WERI-Rb-1 (cell line): Measurements from ENCODE around the gene GATAD2B.

ENCODE experiments used
- DNase-seq: peaks from one replicate; pipeline ENCODE4 v3.0.0-alpha.2; 2020
- H3K27ac ChIP-seq: fragments of 250-450 bp; sonication (Bioruptor Pico); 2 replicates; pipeline ENCODE4 v1.5.1; 2020; ENCODE audit warnings: mild to moderate bottlenecking, moderate library complexity
- H3K27me3 ChIP-seq: fragments of 250-450 bp; sonication (Bioruptor Pico); 2 replicates; pipeline ENCODE4 v1.5.1; 2021; ENCODE audit warnings: mild to moderate bottlenecking, low read depth, moderate library complexity; ENCODE audit not compliant: insufficient read depth, severe bottlenecking
- H3K36me3 ChIP-seq: fragments of 250-450 bp; sonication (Bioruptor Pico); 2 replicates; pipeline ENCODE4 v1.5.1; 2020; ENCODE audit warnings: mild to moderate bottlenecking, moderate library complexity
- H3K4me3 ChIP-seq: 2 replicates; pipeline ENCODE4 v1.5.1; 2011; ENCODE audit warnings: low read depth, mild to moderate bottlenecking, control low read depth, low read length
- H3K9me3 ChIP-seq: fragments of 250-450 bp; sonication (Bioruptor Pico); 2 replicates; pipeline ENCODE4 v1.5.1; 2021; ENCODE audit warnings: mild to moderate bottlenecking, moderate library complexity; ENCODE audit not compliant: severe bottlenecking
- TF ChIP-seq, protein P1 (sequence below): IDR thresholded peaks from 2 replicates; pipeline ENCODE4 v1.5.1; 2011; ENCODE audit warnings: low read depth, mild to moderate bottlenecking, control low read depth, inconsistent platforms, low read length

The GATAD2B gene

DNA sequence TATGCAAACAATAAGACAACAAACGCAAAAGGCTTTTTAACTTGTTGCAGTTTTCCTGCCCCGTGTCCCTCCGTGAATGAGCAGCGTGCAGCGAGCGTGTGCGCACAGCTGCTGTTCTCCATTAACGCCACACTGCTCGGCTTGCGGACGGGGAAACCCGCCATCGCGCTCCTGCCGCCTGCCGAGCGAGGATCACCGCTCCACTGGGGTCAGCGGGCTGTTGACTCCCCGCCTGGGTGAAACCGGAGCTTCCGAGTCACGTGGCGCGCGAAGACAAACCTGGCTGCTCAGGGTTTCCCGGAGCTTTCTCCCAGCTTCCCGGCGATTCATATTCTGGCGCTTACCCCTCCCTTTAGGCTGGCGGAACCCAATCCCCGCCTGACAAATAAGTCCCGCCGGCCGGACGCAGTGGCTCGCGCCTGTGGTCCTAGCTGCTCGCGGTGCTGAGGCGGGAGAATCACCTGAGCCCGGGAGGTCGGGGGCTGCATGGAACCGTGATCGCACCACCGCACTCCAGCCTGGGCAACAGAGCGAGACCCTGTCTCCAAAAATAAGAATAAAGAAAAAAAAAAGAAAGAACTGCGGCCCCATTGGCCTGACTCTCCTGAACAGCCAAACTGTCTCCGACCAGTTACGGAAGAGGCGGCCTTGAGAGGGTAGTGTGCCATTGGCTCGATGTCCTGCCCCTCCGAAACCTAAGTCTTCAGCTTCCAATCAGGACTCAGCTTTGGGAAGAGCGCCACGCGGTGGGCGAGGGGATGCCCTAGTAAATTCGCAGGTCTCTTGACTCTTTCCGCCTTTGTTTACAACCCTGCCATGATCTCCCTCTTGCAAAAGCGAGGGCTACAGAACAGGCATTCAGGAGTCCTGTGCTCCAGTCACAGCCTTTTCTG, 44.6 kb upstream of the GATAD2B start, which contains the start of gene CREB3L4:
TSS of gene CREB3L4 (plus strand) at position 796 of the 893 bp plus-strand sequence. CDS start 624 bp downstream, outside the sequence.
- Histone ChIP-seq H3K9me3 (no peaks in the 10 kb centered on the region), H3K4me3 (peak within 1 kb of the TSS; percentile 73), H3K27me3 (no peaks in the 10 kb centered on the region), H3K36me3 (peaks cover 32% of the 10 kb centered on the region), H3K27ac (peak within 1 kb of the TSS; percentile 98)
- TF ChIP-seq, protein P1, sequence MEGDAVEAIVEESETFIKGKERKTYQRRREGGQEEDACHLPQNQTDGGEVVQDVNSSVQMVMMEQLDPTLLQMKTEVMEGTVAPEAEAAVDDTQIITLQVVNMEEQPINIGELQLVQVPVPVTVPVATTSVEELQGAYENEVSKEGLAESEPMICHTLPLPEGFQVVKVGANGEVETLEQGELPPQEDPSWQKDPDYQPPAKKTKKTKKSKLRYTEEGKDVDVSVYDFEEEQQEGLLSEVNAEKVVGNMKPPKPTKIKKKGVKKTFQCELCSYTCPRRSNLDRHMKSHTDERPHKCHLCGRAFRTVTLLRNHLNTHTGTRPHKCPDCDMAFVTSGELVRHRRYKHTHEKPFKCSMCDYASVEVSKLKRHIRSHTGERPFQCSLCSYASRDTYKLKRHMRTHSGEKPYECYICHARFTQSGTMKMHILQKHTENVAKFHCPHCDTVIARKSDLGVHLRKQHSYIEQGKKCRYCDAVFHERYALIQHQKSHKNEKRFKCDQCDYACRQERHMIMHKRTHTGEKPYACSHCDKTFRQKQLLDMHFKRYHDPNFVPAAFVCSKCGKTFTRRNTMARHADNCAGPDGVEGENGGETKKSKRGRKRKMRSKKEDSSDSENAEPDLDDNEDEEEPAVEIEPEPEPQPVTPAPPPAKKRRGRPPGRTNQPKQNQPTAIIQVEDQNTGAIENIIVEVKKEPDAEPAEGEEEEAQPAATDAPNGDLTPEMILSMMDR: peak; percentile 86
- DNase-seq: peak; percentile 100

DNA sequence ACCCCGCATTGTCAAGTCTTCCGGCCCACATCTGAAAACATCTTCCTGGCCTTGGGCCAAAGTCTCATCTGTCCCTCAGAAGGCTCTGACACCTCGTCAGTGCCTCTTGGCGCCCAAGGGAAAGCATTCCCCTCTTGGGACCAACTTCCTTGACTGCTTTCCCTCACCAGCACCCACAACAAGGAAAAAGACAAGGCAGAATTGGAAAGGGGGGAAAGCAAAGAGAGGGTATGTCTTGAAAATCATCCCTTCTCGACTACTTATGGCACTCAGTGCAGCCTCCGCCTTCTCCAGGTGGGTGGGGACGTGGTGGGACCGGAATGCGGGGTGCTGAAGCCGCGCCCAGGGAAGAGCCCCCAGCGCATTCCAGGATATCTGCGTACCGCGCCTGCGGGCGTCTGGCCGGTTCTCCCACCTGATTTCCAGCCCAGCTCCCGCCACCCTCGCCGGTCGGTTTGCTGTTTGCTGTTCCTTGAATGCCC, 41.1 kb upstream of the GATAD2B start:
- Histone ChIP-seq H3K27me3 (no peaks in the 10 kb centered on the region), H3K27ac (peak overlapping the region; percentile 89), H3K4me3 (peak overlapping the region; percentile 58), H3K36me3 (peaks cover 46% of the 10 kb centered on the region), H3K9me3 (no peaks in the 10 kb centered on the region)
- DNase-seq: peak; percentile 86
- TF ChIP-seq, protein P1: no peak

DNA sequence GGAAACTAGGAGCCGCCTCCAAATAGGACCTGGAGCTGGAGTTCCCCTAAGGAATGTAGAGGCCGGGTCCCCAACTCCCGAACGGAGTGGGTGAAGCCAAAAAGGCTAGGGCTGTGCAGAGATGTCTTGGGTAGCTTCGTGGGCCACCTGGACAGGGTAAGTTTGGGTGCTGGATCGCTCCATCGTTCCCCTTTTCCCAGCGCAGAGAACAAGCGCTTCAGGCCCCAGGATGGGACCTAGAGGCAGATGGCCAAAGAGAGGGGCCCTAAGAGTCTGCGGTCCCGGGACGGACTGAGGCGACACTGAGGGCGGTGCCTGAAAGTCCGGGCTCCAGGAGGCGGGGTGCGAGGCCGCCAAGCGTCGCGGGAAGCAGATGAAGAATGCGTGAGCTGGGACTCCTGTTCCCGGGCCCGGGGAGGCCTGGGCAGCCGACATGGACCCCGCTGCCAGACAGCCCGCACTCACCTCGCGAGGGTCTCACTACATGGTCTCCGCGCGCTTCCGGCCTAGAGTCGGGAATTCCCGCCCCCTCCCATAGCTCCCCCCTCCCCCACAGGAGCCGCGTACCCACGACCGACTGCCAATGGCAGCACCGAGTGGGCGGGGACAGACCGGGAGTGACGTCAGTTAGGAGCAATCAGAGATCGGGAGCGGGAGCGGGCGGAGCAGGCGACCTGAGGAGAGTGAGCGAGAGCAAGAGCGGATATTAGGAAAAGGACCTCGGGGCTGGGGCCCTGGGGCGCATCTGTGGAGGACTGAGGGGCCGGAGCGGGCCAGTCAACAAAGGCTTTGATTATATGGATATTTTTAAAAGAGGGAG, 40.5 kb upstream of the GATAD2B start, which contains the start of gene SLC39A1:
TSS of gene SLC39A1 (minus strand) at position 508 of the 820 bp plus-strand sequence. CDS start 822 bp downstream, outside the sequence.
- no peaks in the 10 kb centered on the region for H3K9me3 ChIP-seq
- peak within 1 kb of the TSS; percentile 89 for H3K27ac ChIP-seq
- H3K27me3 ChIP-seq: no peaks in the 10 kb centered on the region
- H3K36me3 ChIP-seq: peaks cover 48% of the 10 kb centered on the region
- DNase-seq: peak; percentile 100
- TF ChIP-seq, protein P1: no peak
- peak within 1 kb of the TSS; percentile 58 for H3K4me3 ChIP-seq

DNA sequence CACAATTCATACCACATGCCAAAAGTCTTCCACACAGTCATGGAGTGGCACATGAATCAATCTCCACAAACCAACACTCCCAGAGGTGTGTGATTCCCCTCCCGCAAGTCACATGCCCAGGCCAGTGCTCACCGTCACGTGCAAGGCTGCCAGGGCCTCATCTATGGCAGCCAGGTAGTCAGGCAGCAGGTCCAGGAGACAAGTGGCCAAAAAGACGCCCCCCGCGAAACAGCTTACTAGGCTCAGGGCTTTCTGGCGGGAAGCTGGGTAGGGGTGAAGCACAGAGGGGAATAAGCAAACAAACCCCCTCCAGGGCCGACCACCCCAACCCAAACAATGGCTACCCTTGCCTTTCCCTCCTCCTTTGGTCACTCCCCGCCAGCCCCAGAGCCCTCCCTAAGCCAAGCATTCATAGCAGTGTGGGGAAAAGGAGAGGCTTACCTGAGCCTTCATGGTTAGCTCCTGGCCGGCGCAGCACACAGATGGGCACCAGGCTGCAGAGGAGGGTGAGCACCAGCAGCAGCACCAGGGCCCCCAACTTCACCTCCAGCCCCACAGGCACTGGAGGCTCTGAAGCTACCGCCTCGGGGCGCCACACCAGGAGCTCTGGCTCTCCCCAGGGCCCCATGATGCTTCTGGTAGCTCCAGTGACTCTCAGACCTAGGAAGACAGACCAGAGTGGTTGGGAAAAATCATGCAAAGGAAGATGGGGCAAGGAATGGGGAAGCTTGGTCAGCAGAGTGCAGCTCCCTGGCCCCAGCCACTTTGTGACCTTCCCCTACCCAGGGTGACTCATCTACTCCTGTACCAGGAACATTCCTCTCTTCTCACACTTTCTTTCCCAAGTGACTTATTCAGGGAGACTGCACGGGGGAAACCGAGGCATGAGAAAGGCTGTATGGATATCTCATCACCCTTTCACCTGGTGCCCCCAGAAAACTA, 39.6 kb upstream of the GATAD2B start:
- DNase-seq: no peak
- no peaks in the 10 kb centered on the region for H3K27me3 ChIP-seq
- TF ChIP-seq, protein P1: 0 out of 2 replicates have a peak, but pooled peaks have one; percentile 11
- peaks cover 51% of the 10 kb centered on the region for H3K36me3 ChIP-seq
- peak overlapping the region; percentile 58 for H3K4me3 ChIP-seq
- H3K9me3 ChIP-seq: no peaks in the 10 kb centered on the region
- peak overlapping the region; percentile 89 for H3K27ac ChIP-seq

DNA sequence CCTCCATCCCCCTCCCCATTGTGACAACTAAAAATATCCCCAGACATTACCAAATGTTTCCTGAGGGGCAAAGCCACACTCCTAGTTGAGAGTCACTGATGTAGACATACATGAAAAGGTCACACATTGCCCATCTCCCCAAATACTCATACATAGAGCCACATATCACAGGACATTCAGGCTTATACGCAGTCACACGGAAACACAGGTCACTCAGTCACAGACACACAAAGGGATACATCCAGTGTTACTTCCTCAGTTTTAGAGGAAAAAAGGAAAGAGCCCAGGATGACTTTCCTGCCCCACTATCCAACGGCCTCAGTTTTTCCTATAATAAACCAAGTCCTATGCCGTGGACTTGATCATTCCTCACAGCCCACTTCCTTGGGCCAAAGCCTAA, 38.6 kb upstream of the GATAD2B start:
- no peak for DNase-seq
- Histone ChIP-seq H3K27me3 (no peaks in the 10 kb centered on the region), H3K36me3 (peaks cover 46% of the 10 kb centered on the region), H3K27ac (no peak overlapping the region), H3K4me3 (no peak overlapping the region), H3K9me3 (no peaks in the 10 kb centered on the region)
- TF ChIP-seq, protein P1: no peak
